PC-9 (cell line): ENCODE data around the gene CALR3.

Experiments
- EZH2 ChIP-seq: fragments of 200-600 bp; sonication (generic); IDR thresholded peaks from 2 replicates; pipeline ENCODE4 v1.8.0; 2017; ENCODE audit warnings: antibody characterized with exemption, low read depth
- TF ChIP-seq, protein P1 (sequence below): fragments of 200-600 bp; sonication (generic); conservative IDR thresholded peaks from 2 replicates; pipeline ENCODE4 v1.6.1; 2017; ENCODE audit warnings: mixed run types, antibody characterized with exemption, mild to moderate bottlenecking, moderate library complexity

- TF ChIP-seq, protein P1, sequence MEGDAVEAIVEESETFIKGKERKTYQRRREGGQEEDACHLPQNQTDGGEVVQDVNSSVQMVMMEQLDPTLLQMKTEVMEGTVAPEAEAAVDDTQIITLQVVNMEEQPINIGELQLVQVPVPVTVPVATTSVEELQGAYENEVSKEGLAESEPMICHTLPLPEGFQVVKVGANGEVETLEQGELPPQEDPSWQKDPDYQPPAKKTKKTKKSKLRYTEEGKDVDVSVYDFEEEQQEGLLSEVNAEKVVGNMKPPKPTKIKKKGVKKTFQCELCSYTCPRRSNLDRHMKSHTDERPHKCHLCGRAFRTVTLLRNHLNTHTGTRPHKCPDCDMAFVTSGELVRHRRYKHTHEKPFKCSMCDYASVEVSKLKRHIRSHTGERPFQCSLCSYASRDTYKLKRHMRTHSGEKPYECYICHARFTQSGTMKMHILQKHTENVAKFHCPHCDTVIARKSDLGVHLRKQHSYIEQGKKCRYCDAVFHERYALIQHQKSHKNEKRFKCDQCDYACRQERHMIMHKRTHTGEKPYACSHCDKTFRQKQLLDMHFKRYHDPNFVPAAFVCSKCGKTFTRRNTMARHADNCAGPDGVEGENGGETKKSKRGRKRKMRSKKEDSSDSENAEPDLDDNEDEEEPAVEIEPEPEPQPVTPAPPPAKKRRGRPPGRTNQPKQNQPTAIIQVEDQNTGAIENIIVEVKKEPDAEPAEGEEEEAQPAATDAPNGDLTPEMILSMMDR = no peak
- TF ChIP-seq EZH2 = no peak
Measured at GRCh38 chr19:16462757-16463250, 33.2 kb downstream of the CALR3 start.
